ENCODE data around the gene MACROD2.

The MACROD2 gene

DNA sequence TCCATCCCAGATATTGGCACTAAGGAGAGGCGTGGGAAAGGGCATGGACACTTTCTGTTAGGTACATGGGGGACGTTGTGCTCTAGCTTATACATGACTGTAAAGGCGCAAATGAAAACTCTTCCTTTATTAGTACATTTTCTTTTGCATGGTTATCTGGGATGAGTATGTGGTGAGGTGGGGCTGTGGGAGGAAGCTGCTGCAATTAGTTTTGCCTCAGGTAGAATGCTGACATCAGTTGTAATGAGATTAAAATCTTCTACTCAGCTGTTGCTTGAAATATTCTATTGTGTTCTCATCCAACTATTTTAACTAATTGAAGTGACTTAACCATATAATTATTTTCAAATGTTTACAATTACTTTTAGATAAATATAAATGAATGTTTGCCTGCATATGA, 560.4 kb downstream of the MACROD2 start:
- DNase-seq, result no peak

DNA sequence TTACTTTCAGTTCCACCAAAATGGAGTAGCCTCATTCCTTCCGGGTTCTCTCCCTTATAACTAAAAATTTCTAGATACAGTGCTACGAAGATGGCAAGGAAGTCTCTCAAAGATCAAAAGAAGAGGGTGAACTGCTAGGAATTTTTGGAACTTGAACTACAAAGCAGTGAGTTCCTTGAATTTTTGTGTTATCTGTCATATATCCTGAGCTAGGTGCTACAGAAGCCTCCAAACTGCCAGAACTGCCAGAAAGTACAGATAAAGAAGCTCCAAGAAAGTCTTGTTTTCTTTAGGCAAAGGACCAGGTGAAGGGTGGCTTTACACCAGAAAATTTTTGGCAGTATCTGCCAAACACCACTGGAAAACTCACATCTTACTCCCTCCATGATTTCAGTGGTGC, 560.9 kb downstream of the MACROD2 start:
- no peak for DNase-seq

DNA sequence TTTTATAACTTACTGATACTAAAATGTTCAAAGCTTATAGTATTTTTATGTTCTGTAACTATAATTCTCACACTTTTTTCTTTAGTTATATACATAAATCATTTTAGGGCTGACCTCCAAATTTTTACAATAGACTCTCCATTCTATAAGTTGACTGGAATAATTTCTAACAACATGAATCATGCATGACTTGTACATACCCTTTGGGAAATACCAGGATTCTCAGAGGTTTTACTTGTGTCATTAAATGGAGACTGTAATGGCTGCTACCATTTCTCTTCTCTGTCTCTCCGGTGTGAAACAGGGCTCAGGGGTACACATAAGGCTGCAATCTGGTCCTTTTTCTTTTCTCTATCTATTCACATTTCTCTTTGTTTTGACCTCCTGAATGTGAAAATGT, 564.3 kb downstream of the MACROD2 start:
- DNase-seq, result no peak

DNA sequence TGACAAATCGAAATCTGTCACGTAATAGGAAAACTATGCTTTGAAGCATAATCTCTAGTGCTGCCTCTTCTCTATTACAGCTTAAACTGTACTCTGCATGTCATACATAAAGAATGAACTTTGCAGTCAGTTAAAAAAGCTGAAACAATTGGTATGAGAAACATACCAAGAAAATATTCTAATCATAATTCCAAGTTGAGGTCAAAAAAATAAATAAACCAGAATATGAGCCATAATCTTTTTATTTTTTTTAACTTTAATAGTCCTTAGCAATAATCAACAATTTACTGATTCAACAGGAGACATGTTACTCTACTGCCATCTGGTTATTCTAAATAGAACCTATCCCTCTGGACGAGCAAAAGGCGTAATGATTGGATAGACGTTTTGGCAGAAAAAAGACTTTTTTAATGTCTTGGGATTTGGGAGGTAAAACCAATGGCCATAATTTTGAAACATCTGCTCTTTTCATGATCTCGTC, 566.5 kb downstream of the MACROD2 start:
- DNase-seq, result no peak

DNA sequence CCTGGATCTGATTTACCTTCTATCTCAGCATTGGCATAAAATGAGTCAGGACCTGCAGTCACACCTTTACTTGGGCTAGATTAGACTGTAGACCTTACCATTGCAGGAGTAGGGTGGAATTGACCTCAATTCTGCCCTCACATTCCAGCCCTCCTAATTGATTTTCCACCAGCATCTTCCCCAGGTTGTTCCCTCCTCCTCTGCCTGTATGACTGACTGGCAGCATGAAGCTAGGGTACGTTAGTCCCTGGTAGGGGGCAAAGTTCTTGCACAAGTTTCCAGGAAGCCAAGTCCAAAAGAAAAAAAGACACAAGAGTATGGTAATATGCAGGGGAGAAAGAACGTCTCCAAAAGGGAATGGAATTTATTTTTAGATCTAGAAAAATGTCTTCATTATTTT, 567.7 kb downstream of the MACROD2 start:
- no peak for DNase-seq

DNA sequence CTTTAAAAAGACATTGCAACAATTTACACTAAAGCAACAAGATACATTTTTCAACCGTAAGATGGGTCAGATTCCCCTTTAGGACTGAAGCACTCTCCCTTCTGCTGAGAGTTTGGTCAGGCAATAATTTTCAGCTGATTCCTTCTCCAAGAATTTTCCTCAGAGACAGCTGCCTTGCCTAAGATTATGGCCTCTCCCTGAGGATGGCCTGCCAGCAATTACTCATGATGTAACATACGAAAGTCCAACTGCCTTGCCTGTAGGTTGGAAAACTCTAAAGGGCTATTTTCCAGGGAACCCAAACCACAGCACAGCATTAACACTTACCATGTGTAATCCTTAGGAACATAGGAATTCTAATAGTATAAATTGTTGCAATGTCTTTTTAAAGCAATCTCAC, 571.2 kb downstream of the MACROD2 start:
- DNase-seq, result no peak

DNA sequence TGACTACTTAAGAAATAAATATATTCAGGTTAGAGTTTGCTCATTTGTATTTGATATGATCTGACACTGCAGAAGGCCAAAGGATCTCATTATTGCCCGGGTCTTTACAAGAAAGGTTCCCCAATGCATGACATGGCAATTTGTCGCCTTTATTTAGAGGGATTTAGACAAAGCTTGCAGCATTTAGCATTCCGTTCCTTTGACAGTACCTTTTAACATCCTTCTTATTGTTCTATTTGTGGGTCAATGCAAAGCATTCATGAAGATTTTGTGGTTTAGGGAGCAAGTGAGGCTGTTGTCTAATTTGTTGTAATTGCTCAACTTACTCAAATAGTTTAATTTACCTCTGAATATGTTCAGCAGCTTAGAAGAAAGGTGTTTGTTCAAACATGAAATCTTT, 572.9 kb downstream of the MACROD2 start:
- no peak for DNase-seq

DNA sequence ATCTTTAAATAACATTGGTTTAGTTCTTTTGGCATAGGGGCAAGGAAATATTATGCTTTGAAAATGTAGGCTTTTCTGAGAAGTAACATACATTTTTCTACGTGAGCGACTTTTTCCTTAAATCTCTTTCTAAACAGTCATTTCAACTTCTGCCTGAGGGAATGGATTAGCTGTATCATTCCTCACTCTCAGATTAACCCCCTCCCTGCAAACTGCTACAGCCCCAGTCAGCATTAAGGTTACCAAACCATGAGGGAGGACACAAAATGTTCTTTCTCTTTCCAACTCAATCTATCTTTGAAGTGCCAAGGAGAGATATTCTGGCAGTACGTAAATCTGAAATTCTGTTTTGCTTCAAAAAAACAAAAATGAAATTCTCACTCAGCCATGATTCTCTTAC, 573.4 kb downstream of the MACROD2 start:
- DNase-seq, result no peak

DNA sequence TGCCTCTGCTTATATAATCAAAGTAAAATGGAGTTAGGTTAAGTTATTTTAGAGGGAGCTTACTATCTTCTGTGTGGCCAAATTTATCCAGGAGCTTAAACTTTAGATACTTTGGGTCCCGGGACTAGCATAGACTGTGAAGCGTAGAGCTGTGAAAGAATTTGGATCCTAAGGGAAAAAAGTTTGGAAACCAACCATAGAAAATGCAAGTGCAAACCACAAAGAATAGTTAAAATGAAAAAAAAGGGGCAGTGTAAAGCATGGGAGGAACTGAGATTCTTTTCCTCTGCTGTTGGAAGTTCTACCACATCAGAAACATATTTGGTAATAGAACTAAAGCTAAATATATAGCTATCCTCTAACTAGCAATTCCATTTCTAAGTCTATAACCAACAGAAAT, 574.3 kb downstream of the MACROD2 start:
- no peak for DNase-seq

DNA sequence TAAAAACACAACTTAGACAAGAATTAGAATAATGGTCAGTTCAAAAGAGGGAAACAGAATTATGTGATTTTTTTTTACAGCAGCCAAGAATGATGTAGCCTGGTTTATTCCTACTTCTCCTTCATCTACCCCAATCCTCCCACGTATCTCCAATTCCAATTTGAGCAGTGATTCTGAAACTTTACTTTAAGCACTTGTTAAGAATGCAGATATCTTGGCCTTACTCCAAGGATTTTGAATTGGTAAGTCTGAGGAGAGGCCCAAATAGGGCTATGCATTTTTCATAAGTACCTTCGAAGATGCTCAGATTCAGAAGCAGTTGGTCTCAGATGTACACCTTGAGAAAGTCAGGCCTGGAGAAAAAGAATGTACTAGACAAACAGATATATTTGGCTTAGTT, 575.5 kb downstream of the MACROD2 start:
- no peak for DNase-seq

DNA sequence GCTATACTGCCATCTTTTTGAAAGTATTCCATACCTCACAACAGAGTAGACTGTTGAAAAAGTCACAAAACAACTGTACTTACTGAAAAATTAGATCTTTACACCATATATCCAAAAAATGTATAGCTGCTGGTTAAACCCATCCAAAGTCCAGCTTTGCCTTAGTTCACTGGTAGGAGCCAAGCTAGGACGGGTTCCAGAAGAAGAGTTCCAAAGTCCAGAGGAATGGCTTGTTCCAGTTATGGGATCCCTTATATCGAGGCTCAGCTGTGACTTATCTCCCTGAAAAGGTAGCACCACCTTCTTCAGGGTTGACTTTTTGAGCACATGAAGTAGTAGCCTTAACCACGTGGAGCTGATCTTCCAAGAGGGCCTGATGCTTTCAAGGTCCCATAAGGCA, 578.4 kb downstream of the MACROD2 start:
- no peak for DNase-seq

DNA sequence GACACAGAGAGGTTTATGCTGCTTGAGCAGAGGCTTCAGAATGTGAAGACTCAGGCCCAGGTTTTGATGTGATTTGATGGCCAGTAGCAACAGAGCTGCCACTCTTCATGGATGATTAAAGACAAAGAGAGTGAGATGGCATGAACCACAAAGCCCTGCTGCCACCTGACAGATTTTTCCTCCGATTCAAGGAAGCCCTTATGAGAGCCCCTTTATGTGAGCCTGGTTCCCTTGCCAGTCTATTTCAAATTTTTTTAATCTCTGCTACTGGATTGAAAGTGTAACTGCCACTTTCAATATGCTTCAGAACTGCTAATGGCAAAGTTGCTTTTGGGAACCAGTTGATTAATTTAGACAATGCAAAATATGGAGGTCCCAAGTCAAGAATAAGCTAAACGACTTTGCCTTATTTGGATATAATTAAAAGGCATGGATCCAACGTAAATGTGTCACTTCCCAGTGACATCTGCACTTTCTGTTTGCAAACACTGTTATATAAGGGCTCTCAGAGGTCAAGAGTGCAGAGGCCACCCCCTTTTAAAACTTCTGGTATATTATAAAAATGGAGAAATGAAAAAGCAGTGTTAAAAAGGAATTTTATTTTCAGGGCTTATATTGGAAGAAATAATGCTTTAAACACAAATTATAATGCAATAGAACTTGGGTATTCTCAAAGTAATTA, 581.0 kb downstream of the MACROD2 start:
- no peak for DNase-seq

DNA sequence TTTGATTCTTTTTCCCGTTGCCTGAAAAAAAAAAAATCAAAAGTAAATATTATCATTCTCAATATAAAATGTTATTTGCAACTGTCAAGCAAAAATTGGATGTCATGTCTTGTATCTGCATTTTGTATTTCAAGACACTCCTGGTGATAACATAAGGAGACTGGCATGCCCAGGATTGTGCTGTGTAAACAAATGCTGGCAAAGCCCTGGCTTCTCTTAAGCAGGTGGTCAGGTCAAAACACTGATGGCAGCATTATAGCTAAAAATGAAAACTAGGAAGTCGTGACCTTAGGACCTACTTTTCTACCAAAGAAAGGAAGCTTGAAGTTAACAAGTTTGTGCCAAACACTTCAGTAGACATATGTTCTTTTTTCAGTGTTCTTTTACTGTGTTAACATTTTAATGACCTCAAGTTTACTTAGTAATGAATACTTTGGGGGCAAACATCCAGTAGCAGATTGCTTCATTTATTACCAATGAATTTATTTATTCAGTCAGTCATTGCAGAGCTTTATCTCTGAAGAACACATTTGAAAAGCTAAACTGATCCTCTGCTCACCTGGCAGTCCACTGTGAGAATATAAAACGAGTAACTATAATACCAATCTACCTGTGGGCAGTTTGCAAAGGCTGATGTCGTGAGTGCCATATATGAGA, 585.2 kb downstream of the MACROD2 start:
- DNase-seq, result no peak

DNA sequence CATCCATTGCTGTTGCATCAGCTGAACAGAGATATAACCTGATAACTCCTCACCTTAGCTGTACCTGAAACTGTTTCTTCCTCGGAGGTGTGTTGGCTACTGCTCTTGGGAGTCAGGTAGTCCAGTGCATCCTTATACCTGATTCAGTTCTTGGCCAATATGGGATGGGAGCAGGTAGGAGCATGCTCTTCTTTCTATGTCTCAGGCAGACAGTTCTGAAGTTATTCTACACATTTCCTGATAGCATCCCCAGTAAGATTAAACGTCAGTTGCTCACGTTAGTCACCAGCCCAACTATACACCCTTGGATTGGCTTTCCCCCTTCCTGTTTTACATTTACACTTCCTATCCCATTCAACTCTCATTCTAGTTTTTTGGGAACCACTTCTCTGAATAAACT, 586.4 kb downstream of the MACROD2 start:
- DNase-seq, result no peak

DNA sequence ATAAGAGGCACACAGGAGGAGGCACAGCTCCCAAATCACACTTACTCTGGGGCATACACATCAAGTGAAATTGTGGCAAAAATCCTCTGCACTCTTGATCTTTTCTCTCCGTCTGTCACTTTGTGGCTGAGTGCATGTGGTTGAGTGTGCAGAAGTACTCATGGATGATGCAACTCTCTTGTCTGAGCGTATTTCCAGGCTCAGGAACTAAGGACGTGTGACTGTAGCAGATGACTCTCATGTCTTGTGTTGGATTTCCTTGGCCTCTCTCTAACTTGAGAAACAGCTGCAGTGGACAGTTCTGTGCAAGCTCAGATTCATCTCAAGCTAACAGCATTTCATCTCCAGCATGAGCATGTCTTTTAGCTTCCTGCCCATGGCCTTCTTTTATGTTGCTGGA, 587.5 kb downstream of the MACROD2 start:
- DNase-seq, result no peak

DNA sequence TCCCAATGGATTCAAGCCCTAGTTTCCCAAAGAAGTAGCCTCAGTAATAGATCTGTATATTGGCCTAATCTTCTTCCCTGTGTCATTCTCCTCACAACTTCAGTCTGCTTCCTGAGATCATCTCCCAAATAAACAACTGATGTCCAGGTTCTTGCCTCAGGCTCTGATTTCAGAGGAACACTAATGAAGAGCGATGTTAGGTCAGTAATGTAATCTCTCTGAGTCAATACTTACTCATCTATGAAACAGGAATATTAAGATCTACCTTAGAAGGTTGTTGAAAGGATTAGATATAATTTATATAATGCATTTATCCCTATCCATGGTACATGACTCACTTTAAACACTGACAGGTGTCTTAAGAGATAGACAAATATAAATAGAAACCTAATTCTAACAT, 588.1 kb downstream of the MACROD2 start:
- no peak for DNase-seq

DNA sequence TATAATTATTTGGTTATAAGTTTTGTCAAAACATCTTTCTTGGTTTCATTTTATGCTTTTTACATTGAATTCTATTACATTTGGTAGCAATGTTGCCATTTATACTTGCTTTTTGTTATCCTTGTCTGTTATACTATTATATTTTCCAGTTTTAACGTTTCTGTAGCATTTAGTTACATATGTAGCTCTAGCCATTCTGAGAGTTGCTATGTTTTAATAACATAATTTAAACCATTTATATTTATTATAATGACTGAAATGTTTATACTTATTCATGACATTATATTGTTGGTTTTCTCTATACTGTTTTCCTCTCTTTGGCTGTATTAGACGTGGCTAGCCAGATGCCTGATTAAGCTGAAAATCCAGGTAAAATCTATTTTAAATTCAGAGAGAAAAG, 594.1 kb downstream of the MACROD2 start:
- DNase-seq, result no peak

DNA sequence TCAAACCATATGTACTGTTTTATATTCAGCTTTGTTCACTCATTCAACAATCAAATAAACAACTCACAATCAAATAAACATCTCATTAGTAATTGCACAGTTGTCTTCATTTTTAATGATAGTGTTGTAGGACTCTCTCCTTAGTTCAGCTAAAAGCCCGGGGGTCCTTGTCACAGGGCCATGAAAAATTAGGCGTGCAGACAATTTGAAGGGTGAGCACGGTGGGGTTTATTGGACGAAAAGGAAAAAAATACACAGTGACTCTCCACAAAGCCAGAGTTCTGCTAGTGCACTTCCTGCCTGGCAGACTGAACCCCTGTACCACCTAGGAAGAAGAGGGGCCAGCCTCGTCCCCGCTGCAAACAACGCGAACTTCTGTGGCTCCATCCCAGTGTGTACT, 599.7 kb downstream of the MACROD2 start:
- no peak for DNase-seq

DNA sequence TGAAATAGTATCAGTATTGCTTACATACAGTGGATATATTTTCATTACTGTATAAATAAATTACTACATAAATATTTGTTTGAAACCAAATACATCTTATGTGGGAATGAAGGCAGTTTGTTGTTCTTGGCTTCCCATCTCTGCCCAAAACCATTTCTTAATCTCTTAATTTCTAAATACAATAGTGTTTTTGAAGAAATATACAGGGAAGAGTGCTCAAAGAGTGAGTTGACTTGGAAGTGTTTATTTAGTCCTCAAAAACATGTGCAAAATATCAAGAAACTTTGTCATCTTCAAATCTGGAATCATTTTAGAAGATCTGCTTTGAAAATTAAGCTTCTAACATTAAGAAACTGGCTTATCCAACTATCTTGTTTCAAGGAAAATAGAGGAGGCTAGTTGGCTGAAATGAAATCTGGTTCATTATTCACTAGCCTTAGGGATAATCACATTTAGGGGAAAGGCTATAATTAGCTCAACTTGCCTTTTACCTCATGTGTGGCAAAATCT, 601.9 kb downstream of the MACROD2 start:
- no peak for DNase-seq

DNA sequence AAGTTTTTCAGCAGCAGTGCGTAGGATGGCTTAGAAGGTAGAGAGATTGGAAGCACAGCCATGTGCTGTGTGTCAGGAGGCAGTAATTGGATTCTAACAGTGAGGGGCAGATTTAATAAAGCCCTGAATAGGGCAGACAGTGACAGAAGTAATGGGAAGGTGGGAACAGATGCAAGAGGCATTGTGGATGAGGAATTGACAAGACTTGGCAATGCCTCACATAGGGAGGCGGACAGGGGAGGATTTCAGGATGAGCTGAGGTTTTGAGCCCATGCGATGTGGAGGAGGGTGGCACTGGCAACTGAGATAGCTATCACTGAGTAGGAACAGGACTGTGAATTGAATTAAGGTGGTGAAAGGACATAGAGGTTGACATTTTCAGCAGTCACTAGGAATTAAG, 604.3 kb downstream of the MACROD2 start:
- no peak for DNase-seq

DNA sequence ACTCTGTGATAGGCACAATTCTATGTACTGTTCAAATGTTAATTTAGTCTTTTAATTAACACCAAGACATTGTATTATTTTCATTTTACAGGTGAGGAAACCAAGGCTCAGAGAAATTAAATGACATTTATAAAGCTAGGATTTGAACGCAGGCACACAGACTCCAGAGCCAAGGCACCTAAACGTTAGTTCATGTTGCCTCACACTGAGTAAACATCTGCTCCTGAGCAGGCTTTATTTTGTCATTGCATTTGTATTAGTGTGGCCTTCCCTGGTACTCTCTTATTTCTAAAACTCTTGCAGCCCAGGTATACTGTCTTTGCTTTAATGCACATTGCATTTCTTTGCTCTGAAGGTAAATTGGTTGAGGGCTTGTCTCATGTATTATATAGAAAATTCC, 605.2 kb downstream of the MACROD2 start:
- DNase-seq, result no peak

DNA sequence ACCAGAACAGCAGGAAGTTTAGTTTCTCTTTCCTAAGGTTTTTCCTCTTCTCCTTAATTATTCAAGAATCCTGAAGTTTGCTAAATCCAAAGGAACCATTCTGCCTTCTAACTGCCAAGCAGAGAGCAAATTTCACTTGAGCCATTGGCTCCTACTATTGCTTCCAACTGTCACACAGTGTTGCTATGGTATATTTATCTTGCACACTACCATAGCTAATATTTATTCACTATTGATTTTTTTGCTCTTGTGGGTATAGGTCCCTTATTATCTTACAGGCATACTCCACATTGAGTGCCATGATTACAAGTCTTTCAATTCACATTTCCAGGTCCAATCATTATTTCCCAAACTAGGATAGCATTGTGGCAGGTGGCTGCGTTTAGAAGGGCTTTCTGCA, 608.8 kb downstream of the MACROD2 start:
- no peak for DNase-seq

DNA sequence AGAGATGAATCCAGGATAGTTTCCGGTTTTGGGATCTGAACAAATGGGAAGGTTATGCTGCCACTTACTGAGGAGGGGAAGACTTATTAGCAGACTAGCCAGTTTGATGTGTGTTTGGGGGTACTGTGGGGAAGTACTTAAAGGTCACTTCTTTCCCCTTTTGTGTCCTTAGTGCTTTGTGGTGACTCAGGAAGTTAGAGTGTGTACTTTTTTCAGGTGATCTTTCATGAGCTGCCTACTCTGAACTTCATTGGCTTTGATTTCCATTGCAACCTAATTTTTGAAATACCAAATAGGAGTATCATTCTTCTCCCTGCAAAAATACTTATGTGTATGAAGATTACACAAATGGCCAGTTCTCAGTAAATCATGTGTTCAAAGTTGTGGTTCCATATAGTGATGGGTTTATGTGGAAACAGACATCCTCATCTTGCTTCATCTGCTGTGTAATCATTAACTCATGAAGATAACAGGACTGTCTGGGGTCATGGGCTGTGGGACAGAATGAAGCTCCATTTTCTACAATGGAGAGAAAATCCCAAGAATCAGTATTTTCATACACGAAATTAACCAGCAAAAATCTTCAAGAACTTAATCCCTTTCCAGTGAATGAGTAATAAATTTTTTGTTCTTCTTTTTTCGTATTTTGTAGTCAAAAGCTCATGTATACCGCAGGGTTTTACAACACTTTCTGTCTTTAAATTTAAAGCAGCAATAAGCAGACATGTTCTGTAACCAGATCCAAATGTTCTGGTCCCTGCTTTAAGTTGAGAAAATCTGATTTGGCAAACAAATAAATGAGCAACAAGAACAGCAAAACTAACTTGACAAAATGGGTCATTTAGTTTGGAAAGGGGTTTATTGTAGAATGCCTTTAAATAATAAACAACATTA, 614.3 kb downstream of the MACROD2 start:
- DNase-seq, result no peak

DNA sequence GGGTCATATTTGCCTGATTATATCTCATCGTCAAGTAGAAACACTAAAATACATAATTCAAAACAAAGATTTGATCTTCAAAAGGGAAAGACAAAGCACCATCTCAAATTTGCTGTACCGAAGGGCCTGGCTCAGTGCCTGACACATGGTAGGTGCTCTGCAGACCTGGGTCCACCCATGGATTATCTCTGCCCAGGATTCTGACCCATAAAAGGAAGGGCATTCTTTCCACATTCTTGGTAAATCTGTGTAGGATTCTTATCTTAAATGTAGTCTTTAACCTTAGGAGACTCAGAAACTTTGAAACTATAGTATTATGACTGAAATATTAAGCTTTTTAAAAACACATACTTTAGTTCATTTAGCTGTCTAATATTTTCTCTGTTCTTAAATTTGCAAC, 616.2 kb downstream of the MACROD2 start:
- DNase-seq, result no peak

Measured in activated CD4-positive, alpha-beta T cell treated with anti-CD3 and anti-CD28 coated beads for 1 hour (primary cell).